Testis (tissue), 3 donors: ENCODE measurements around the gene EIF5B. TPM values are rescaled to one million over a fixed set of nuclear protein-coding genes. Genes with fewer than 3 reads are reported as not detected.

Experiments used
- DNase-seq: peaks from one replicate; pipeline ENCODE4 v3.0.0-alpha.2; 2019
- H3K27ac ChIP-seq, 2 donors: fragments of 200-600 bp; sonication (generic); one replicate each; pipeline ENCODE4 v1.5.1; 2019
- H3K27me3 ChIP-seq: fragments of 200-600 bp; sonication (generic); one replicate; pipeline ENCODE4 v1.5.1; 2019
- H3K36me3 ChIP-seq: fragments of 200-600 bp; sonication (generic); one replicate; pipeline ENCODE4 v1.5.1; 2017; ENCODE audit warnings: low read depth; ENCODE audit errors: missing control alignments
- H3K4me1 ChIP-seq: fragments of 200-600 bp; sonication (generic); one replicate; pipeline ENCODE4 v1.5.1; 2019
- H3K4me3 ChIP-seq, 2 donors: fragments of 200-600 bp; sonication (generic); one replicate each; pipeline ENCODE4 v1.5.1; 2017 to 2019
- H3K9me3 ChIP-seq: fragments of 200-600 bp; sonication (generic); one replicate; pipeline ENCODE4 v1.5.1; 2017
- POLR2A ChIP-seq: fragments of 450-650 bp; IDR thresholded peaks from one replicate; pipeline ENCODE4 v1.6.1; 2017; ENCODE audit warnings: antibody characterized with exemption, mild to moderate bottlenecking, moderate library complexity
- WGBS, 2 donors: methylation state at CpG; one replicate each; pipeline ENCODE4 v1.1.5; 2018; 5-methylcytosine and 5-hydroxymethylcytosine counted together
- intact Hi-C: fragments of 100-400 bp; cut with DNase I; formaldehyde crosslinking; loops from one replicate; pipeline ENCODE4 v1.15.1; 2023; ENCODE audit warnings: low total_unique reads
- polyA plus RNA-seq: library from polyadenylated mRNA; stranded (reverse); fragments of 350-450 nt; fragmentation: Illumina TruSeq; extraction: RNeasy Lipid Tissue Mini Kit (QIAGEN cat#74804); gene quantifications from one replicate; pipeline ENCODE4 v1.2.3, GENCODE V29; 2014; ENCODE audit warnings: low read depth, low replicate concordance; ENCODE audit not compliant: insufficient read depth
- total RNA-seq, 2 donors: library from RNA; depleted of rRNA; stranded (reverse); fragments of >200 nt; gene quantifications; one replicate each; pipeline ENCODE4 v1.2.3, GENCODE V29; 2016
- TF ChIP-seq, protein P1 (sequence below), 3 experiments: fragments of 450-650 bp in 2 of 3; fragments of 200-600 bp in 1 of 3; sonication (generic) in 1 of 3; IDR thresholded peaks; one replicate each; pipeline ENCODE4 v1.5.1; 2016 to 2019; ENCODE audit warnings: antibody characterized with exemption in 3 of 3, mild to moderate bottlenecking in 2 of 3, moderate library complexity in 1 of 3

Gene EIF5B
- total and polyA plus RNA-seq, 3 donors from 2014 or later = 12.2 to 66.8 (median 38.1) TPM

DNA sequence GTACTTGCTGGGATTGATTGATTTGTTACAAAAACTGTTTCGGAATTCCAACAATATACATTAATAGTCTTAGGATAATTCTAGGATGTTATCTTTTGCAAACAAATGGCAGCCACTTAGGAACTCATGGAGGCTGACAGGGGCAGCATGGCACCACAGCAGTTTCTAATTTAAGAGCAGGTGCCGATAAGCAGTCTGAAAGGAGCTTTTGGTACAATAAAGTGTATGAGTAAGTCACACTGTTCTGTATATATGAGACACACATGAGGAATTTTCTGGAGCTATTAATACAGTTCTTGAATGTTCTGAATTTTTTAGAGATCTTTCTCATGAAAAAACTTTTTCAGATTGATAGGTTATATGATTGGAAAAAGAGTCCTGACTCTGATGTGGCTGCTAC lies 52.2 kb downstream of the EIF5B start:
- Histone ChIP-seq H3K36me3 (no peaks in the 10 kb centered on the region), H3K4me3 (no peak overlapping the region), H3K9me3 (no peaks in the 10 kb centered on the region), H3K27me3 (no peaks in the 10 kb centered on the region), H3K4me1 (no peaks in the 10 kb centered on the region), H3K27ac (no peak overlapping the region)
- no peak for DNase-seq
- WGBS, 2 donors = 42 to 48% methylated on average over 2 of the region's 2 CpGs
- TF ChIP-seq POLR2A = no peak
- TF ChIP-seq, protein P1, sequence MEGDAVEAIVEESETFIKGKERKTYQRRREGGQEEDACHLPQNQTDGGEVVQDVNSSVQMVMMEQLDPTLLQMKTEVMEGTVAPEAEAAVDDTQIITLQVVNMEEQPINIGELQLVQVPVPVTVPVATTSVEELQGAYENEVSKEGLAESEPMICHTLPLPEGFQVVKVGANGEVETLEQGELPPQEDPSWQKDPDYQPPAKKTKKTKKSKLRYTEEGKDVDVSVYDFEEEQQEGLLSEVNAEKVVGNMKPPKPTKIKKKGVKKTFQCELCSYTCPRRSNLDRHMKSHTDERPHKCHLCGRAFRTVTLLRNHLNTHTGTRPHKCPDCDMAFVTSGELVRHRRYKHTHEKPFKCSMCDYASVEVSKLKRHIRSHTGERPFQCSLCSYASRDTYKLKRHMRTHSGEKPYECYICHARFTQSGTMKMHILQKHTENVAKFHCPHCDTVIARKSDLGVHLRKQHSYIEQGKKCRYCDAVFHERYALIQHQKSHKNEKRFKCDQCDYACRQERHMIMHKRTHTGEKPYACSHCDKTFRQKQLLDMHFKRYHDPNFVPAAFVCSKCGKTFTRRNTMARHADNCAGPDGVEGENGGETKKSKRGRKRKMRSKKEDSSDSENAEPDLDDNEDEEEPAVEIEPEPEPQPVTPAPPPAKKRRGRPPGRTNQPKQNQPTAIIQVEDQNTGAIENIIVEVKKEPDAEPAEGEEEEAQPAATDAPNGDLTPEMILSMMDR (IDR thresholded peaks at IDR 0.05) = no peak
- intact Hi-C loops = no loop called here

DNA sequence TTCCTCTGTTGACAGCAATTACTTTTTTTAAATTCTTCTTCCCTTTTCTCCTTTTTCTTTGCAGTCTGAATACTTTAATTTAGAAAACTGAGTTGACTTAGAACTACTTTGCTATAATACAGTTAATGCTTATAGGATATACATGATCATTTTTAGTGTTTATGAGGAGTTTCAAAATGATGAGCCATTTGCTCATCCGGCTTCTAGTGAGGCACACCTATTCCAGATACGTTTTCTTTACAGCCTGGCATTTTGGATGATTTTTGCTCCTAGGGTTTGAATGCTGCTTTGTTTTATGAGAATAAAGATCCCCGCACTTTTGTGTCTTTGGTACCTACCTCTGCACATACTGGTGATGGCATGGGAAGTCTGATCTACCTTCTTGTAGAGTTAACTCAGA lies 52.8 kb downstream of the EIF5B start:
- Histone ChIP-seq H3K27ac (no peak overlapping the region), H3K36me3 (no peaks in the 10 kb centered on the region), H3K27me3 (no peaks in the 10 kb centered on the region), H3K4me3 (no peak overlapping the region), H3K4me1 (no peaks in the 10 kb centered on the region), H3K9me3 (no peaks in the 10 kb centered on the region)
- TF ChIP-seq, protein P1 (IDR thresholded peaks at IDR 0.05) = no peak
- no peak for TF ChIP-seq POLR2A
- WGBS, 2 donors = 88 to 94% methylated on average over 3 of the region's 3 CpGs
- intact Hi-C loops = no loop called here
- no peak for DNase-seq

DNA sequence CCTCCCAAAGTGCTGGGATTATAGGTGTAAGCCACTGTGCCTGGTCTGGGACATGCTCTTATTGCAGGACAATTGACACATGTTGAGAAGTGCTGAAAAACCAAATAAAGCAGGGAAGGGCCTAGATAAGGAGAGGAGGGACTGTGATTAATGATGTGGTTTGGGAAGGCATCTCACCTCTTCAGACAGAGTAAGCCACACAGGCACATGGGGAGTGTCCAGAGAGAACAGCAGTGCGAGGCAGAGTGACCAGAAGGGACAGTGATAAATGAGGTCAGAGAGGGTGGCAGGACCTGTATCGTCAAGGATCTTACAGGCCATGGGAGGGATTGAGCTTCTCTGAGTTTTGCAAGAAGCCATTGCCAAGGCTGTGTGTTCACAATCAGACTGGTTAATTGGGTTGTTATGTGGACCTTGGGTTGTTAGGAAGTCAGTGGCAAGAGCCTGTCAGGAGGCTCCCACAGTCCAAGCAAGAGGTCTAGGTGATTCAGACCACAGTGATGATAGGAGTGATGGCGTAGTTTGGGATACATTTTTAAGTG lies 58.5 kb downstream of the EIF5B start:
- no peaks in the 10 kb centered on the region for H3K4me1 ChIP-seq
- intact Hi-C loops = no loop called here
- no peaks in the 10 kb centered on the region for H3K27me3 ChIP-seq
- no peaks in the 10 kb centered on the region for H3K9me3 ChIP-seq
- 81 to 87% methylated on average over 3 of the region's 3 CpGs for WGBS, 2 donors
- no peak overlapping the region for H3K4me3 ChIP-seq
- DNase-seq = no peak
- H3K36me3 ChIP-seq = no peaks in the 10 kb centered on the region
- H3K27ac ChIP-seq = no peak overlapping the region
- no peak for TF ChIP-seq POLR2A
- TF ChIP-seq, protein P1 (IDR thresholded peaks at IDR 0.05) = no peak

DNA sequence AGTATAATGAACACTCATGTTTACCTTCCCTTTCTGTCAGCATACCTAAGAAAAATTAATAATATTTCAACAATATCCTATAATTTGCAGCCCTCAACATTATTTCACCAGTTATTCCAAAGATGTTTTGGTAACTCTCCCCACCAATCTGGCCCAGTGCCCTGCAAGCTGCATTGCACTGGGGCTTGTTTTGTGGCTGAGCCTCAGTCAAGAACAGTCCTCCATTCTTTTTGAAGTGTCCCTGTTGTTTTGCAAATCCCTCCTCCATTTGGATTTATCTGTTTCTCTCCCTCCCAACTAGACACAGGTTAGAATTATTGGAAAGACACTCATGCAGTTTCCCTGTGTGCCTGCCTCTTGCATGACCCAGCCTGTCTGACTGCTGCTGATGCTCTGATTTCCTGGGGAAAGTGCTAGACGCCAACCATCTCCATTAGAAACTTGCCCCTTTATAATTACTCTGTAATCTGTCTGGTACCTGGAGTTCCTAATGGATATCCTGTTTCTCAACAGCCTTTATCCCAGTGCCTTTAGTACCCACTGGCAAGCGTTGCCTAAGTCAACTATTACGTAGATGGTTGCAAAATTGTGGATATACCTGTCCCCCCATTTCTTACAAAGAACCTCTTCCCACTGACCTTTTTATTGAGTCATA lies 60.2 kb downstream of the EIF5B start:
- H3K9me3 ChIP-seq = no peaks in the 10 kb centered on the region
- no peak overlapping the region for H3K27ac ChIP-seq
- no peaks in the 10 kb centered on the region for H3K4me1 ChIP-seq
- WGBS, 2 donors = 83 to 86% methylated on average over 3 of the region's 3 CpGs
- DNase-seq = no peak
- H3K36me3 ChIP-seq = no peaks in the 10 kb centered on the region
- no peak for TF ChIP-seq POLR2A
- TF ChIP-seq, protein P1 (IDR thresholded peaks at IDR 0.05) = no peak
- intact Hi-C loops = no loop called here
- no peak overlapping the region for H3K4me3 ChIP-seq
- H3K27me3 ChIP-seq = no peaks in the 10 kb centered on the region

DNA sequence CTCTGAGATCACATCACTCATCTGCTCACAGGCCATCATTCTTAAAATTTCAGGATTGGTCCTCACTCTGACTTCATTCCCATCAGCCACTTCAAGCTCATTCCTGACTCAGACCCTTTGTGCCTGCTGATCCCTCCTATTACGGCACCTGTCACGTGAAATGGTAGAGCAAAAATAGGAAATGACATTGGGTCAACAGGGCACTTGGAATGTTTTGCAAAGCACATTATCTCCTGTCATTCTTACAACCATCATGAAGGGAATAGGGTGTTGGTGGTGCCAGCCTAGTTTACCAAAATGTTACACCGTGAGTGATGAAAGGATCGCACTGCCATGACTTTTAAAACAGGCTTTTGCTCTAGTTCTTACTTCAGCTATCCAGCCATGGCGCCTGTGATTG lies 61.1 kb downstream of the EIF5B start:
- DNase-seq = no peak
- no peak overlapping the region for H3K4me3 ChIP-seq
- intact Hi-C loops = no loop called here
- TF ChIP-seq, protein P1 (IDR thresholded peaks at IDR 0.05) = no peak
- no peak for TF ChIP-seq POLR2A
- H3K27ac ChIP-seq = no peak overlapping the region
- WGBS, 2 donors = 96 to 98% methylated on average over 5 of the region's 5 CpGs
- H3K9me3 ChIP-seq = no peaks in the 10 kb centered on the region
- H3K4me1 ChIP-seq = no peaks in the 10 kb centered on the region
- no peaks in the 10 kb centered on the region for H3K27me3 ChIP-seq
- H3K36me3 ChIP-seq = no peaks in the 10 kb centered on the region
